Lower leg skin (tissue), 4 donors: ENCODE results near the gene WFIKKN1. TPM values are rescaled to one million over a fixed set of nuclear protein-coding genes. Genes with fewer than 3 reads are reported as not detected.

Experiments used
- DNase-seq, 2 donors: peaks; one replicate each; pipeline ENCODE4 v3.0.0-alpha.2; 2019; ENCODE audit warnings: low spot score in 2 of 2
- H3K4me3 ChIP-seq: fragments of 200-600 bp; sonication (generic); 2 replicates; pipeline ENCODE4 v1.5.1; 2017; ENCODE audit warnings: mild to moderate bottlenecking, low read depth; ENCODE audit not compliant: poor library complexity, severe bottlenecking
- POLR2A ChIP-seq, 2 donors: fragments of 450-650 bp; IDR thresholded peaks; one replicate each; pipeline ENCODE4 v1.6.1; 2016 to 2017; ENCODE audit warnings: antibody characterized with exemption in 2 of 2, mild to moderate bottlenecking in 1 of 2, moderate library complexity in 1 of 2
- WGBS, 2 donors: methylation state at CpG; one replicate each; pipeline ENCODE4 v1.1.5; 2018; 5-methylcytosine and 5-hydroxymethylcytosine counted together
- intact Hi-C: fragments of 100-400 bp; cut with DNase I; formaldehyde crosslinking; loops from one replicate; pipeline ENCODE4 v1.15.0; 2023; ENCODE audit warnings: low total_unique reads
- total RNA-seq, 4 donors: library from RNA; depleted of rRNA; stranded (reverse); fragments of >200 nt; gene quantifications; one replicate each; pipeline ENCODE4 v1.1.0, GENCODE V29; 2016
- TF ChIP-seq, protein P1 (sequence below), 3 donors: fragments of 450-650 bp; IDR thresholded peaks; one replicate each; pipeline ENCODE4 v1.5.1; 2016; ENCODE audit warnings: antibody characterized with exemption in 3 of 3, mild to moderate bottlenecking in 3 of 3, moderate library complexity in 2 of 3

The WFIKKN1 gene
- total RNA-seq, 4 donors from 2014 or later, result 1.3 to 5.0 (median 2.8) TPM

DNA sequence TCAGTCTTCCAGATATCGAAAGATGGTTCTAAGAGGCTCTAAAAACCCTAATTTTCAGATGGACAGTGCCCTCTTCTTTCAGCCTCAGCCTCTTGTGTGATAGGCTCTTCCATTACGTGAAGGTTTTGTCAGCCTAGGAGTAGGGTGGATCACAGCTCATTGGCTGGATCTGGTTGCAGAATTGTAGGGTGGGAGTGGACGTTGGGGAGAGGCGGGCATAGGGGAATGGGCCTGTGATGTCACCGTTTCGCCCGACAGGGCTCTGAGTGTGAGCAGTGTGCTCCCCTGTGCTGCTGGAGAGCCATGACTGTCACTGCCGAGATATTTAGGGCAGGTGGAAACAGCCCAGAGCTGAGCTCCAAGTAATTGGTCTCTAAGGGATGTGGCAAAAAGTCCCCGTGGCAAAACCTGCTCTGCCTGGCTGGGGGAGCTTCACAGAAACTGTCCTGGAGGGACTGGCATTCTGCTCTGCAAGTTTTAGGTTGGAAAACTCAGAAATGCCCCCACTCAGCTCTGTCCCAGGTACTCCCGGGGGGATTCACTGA is 6.2 kb upstream of the WFIKKN1 start:
- intact Hi-C loops, result no loop called here
- no peak overlapping the region for H3K4me3 ChIP-seq
- WGBS, 2 donors, result 76 to 82% methylated on average over 10 of the region's 10 CpGs
- DNase-seq, result no peak
- TF ChIP-seq, protein P1, sequence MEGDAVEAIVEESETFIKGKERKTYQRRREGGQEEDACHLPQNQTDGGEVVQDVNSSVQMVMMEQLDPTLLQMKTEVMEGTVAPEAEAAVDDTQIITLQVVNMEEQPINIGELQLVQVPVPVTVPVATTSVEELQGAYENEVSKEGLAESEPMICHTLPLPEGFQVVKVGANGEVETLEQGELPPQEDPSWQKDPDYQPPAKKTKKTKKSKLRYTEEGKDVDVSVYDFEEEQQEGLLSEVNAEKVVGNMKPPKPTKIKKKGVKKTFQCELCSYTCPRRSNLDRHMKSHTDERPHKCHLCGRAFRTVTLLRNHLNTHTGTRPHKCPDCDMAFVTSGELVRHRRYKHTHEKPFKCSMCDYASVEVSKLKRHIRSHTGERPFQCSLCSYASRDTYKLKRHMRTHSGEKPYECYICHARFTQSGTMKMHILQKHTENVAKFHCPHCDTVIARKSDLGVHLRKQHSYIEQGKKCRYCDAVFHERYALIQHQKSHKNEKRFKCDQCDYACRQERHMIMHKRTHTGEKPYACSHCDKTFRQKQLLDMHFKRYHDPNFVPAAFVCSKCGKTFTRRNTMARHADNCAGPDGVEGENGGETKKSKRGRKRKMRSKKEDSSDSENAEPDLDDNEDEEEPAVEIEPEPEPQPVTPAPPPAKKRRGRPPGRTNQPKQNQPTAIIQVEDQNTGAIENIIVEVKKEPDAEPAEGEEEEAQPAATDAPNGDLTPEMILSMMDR (IDR thresholded peaks at IDR 0.05), result no peak
- TF ChIP-seq POLR2A (IDR thresholded peaks at IDR 0.05), result no peak

DNA sequence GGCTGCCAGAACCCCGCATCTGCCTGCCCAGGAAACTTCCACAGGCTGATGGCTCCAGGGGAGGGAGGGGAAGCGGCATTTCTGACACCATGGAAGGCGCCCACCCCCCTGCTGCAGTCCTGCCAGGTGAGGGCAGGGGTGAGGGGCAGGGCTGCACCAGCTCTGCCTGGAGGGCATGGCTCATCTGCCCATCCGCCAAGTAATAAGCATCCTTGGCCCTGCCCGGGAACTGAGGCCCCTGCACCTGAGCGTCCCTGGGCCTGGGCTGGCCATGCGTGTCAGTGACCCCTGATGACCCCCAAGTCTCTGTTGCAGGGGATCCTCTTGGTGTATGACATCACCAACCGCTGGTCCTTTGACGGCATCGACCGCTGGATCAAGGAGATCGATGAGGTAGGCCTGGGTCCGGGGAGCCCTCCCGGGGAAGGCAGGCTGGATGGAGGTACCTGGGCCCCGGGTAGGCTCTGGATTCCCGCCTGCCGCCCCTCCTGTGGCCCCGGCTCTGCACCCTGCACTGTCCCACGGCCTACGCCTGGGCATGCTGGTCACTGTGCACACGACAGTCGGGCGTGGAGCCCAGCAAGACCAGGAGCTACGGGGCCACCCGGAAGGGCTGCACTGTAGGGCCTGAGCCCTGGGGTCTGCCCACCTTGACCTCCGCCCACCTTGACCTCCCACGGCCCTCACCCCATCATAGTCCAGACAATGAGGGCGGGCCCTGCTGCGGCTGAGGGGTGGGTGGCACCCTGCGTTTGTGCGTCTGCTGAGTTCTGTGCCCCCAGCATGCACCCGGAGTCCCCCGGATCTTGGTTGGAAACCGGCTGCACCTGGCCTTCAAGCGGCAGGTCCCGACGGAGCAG is 5.4 kb upstream of the WFIKKN1 start:
- no peak for TF ChIP-seq POLR2A (IDR thresholded peaks at IDR 0.05)
- TF ChIP-seq, protein P1 (IDR thresholded peaks at IDR 0.05), result no peak
- no peak for DNase-seq
- no peak overlapping the region for H3K4me3 ChIP-seq
- intact Hi-C loops, result no loop called here
- 91 to 93% methylated on average over 32 of the region's 37 CpGs for WGBS, 2 donors

DNA sequence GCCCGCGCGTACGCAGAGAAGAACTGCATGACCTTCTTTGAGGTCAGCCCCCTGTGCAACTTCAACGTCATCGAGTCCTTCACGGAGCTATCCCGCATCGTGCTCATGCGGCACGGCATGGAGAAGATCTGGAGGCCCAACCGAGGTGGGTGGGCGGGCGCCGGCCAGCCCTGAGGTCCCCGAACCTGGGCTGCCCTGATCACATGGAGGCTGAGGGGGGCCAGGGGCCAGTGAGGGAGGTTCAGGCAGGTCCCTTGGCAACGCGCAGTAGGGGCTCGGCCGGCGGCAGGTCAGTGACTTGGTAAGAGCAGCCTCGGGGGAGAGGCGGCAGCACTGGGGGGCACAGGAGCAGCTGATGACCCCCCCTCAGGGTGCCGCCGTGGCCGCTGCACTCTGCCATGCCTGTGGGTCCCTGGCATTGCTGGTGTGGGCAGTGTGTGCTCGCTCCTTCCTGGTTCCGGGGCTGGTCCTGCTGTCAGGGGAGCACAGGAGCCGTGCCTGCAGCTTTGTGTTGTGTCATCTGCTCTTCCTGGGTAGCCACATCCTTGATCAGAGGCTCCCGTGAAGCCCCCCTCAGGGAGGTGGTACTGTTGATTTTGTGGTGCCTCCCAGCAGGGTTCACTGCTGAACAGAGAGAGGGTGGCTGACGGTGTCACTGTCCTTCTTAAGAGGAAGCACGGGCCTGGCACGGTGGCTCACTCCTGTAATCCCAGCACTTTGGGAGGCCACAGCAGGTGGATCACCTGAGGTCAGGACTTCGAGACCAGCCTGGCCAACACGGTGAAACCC is 4.6 kb upstream of the WFIKKN1 start:
- no peak for DNase-seq
- H3K4me3 ChIP-seq, result no peak overlapping the region
- intact Hi-C loops, result no loop called here
- WGBS, 2 donors, result 92 to 97% methylated on average over 29 to 35 of the region's 35 CpGs
- TF ChIP-seq POLR2A (IDR thresholded peaks at IDR 0.05), result no peak
- TF ChIP-seq, protein P1 (IDR thresholded peaks at IDR 0.05), result no peak

DNA sequence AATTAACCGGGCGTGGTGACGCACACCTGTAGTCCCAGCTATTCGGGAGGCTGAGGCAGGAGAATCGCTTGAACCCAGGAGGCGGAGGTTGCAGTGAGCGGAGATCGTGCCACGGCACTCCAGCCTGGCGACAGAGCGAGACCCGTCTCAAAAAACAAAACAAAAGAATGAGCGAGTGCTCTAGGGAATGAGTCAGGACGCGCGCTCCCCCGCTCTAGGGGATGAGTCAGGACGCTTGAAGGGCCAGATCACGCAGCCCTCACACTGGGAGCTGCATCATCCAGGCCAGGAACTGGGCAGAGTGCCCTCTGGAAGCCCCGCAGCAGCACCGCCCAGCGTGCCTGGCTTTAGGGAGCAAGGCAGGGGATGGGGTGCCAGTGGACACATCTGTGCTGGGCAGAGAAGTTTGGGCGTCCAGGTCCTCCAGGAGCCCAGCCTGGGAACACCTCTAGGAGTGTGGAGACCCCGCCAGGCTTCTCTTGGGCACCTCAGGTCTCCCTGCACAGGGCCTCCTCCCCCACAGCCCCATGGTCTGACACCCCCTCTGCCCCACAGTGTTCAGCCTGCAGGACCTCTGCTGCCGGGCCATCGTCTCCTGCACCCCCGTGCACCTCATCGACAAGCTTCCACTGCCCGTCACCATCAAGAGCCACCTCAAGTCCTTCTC is 3.9 kb upstream of the WFIKKN1 start:
- no peak overlapping the region for H3K4me3 ChIP-seq
- 77 to 79% methylated on average over 29 of the region's 29 CpGs for WGBS, 2 donors
- no peak for TF ChIP-seq POLR2A (IDR thresholded peaks at IDR 0.05)
- TF ChIP-seq, protein P1 (IDR thresholded peaks at IDR 0.05), result no peak
- intact Hi-C loops, result no loop called here
- DNase-seq, result peak in 1 of 2 donors; percentile 90

DNA sequence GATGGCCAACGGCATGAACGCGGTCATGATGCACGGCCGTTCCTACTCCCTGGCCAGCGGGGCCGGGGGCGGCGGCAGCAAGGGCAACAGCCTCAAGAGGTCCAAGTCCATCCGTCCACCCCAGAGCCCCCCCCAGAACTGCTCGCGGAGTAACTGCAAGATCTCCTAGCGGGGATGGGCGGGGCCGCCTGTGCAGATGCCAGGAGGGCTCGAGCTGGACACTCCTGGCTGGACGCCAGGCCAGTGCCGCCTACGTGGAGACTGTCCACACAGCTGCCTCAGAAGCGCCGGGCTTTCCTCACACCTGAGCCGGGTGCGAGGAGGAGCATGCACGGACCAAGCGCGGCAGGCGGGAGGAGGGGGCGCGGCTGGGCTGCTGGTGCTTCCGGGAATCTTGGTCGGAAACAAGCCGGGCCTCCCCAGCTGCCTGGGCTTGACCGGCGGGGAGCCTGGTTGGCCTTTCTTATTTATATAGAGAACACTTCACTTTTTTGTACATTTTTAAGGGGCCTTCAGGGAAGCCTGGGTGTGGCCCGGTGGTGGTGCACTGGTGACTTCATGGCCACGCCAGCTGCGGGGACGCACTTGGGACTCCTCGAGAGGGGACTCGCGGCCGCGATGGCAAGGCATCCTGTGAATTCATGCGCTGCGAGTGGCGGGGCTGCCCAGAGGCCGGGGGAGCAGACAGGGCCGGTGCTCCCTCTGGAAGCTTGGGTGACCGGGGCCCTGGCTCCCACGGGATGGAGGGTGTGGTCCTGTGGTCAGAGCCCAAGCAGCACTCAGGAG is 3.1 kb upstream of the WFIKKN1 start:
- 81 to 95% methylated on average over 43 to 50 of the region's 50 CpGs for WGBS, 2 donors
- DNase-seq, result peak in 1 of 2 donors; percentile 88
- intact Hi-C loops, result no loop called here
- TF ChIP-seq POLR2A (IDR thresholded peaks at IDR 0.05), result no peak
- TF ChIP-seq, protein P1 (IDR thresholded peaks at IDR 0.05), result no peak
- no peak overlapping the region for H3K4me3 ChIP-seq
